DOHH2 (cell line): ENCODE results near the gene GATAD2A.
A peak's percentile ranks its signal among the peaks of the same experiment; 100 is the strongest.

Experiments
- H3F3A ChIP-seq: fragments of 200-600 bp; sonication (generic), shearing (Covaris generic); 2 replicates; pipeline ENCODE4 v1.6.0; 2016; ENCODE audit warnings: antibody characterized with exemption, mild to moderate bottlenecking; ENCODE audit not compliant: control insufficient read depth, insufficient read depth
- H3K27ac ChIP-seq: fragments of 200-600 bp; sonication (generic); 2 replicates; pipeline ENCODE4 v1.5.1; 2014; ENCODE audit warnings: low read depth, mild to moderate bottlenecking, low read length, moderate library complexity
- H3K27me3 ChIP-seq: fragments of 200-600 bp; sonication (generic); 2 replicates; pipeline ENCODE4 v1.6.1; 2014; ENCODE audit warnings: mild to moderate bottlenecking, low read length, mixed read lengths; ENCODE audit not compliant: control insufficient read depth
- H3K36me3 ChIP-seq: fragments of 200-600 bp; sonication (generic); 2 replicates; pipeline ENCODE4 v1.6.1; 2014; ENCODE audit warnings: mild to moderate bottlenecking, low read length, moderate library complexity, mixed read lengths; ENCODE audit not compliant: control insufficient read depth
- H3K4me1 ChIP-seq: fragments of 200-600 bp; sonication (generic); 2 replicates; pipeline ENCODE4 v1.6.1; 2014; ENCODE audit warnings: mild to moderate bottlenecking, low read length, mixed read lengths; ENCODE audit not compliant: control insufficient read depth
- H3K4me2 ChIP-seq: fragments of 200-600 bp; sonication (generic); 2 replicates; pipeline ENCODE4 v1.6.0; 2014; ENCODE audit warnings: mild to moderate bottlenecking, low read length, moderate library complexity
- H3K4me3 ChIP-seq: fragments of 200-600 bp; sonication (generic); 2 replicates; pipeline ENCODE4 v1.5.1; 2014; ENCODE audit warnings: mild to moderate bottlenecking, low read length, mixed read lengths
- H3K79me2 ChIP-seq: fragments of 200-600 bp; sonication (generic); 2 replicates; pipeline ENCODE4 v1.6.1; 2014; ENCODE audit warnings: mild to moderate bottlenecking, low read length, mixed read lengths; ENCODE audit not compliant: control insufficient read depth
- H3K9me2 ChIP-seq: fragments of 200-600 bp; sonication (generic); replicated peaks from 2 replicates; pipeline ENCODE4 v1.6.1; 2014; ENCODE audit warnings: mild to moderate bottlenecking, low read length, mixed read lengths; ENCODE audit not compliant: control insufficient read depth
- H3K9me3 ChIP-seq: fragments of 200-600 bp; sonication (generic); 2 replicates; pipeline ENCODE4 v1.6.1; 2014; ENCODE audit warnings: antibody characterized with exemption, low read length, mixed read lengths; ENCODE audit not compliant: control insufficient read depth, insufficient read depth
- H4K20me1 ChIP-seq: fragments of 200-600 bp; sonication (generic); 2 replicates; pipeline ENCODE4 v1.6.0; 2014; ENCODE audit warnings: low read depth, mild to moderate bottlenecking, antibody characterized with exemption, low read length, moderate library complexity; ENCODE audit not compliant: control insufficient read depth, insufficient read depth
- CTCF ChIP-seq: fragments of 200-600 bp; sonication (generic); IDR thresholded peaks from one replicate; pipeline ENCODE4 v1.5.1; 2014; ENCODE audit warnings: antibody characterized with exemption, mild to moderate bottlenecking, low read depth, low read length; ENCODE audit not compliant: poor library complexity, severe bottlenecking
- EZH2phosphoT487 ChIP-seq: fragments of 200-600 bp; sonication (generic); IDR thresholded peaks from 2 replicates; pipeline ENCODE4 v1.6.1; 2017; ENCODE audit warnings: borderline replicate concordance, mild to moderate bottlenecking, antibody characterized with exemption, low read length, moderate library complexity, mixed read lengths

Gene GATAD2A

DNA sequence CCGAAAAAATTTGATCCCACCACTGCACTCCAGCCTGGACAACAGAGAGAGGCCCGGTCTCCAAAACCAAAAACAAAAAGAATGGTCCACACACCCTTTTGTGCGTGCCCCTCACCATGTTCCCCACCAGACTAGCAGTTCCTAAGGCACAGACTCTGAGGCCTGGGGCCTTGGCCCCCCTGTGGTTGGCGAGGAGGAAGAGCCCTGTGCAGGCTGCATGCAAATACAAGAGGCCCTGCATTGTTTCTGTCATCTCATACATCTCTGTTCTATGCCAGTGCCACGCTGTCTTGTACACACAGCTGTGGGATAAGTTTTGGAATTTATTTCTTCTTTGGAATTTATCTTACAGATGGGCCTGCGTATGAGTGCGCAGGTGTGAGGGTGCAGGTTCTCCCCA lies 118.6 kb downstream of the GATAD2A start:
- H3K36me3 ChIP-seq = peaks cover 72% of the 10 kb centered on the region
- no peaks in the 10 kb centered on the region for H3K27me3 ChIP-seq
- H3K9me2 ChIP-seq = no peaks in the 10 kb centered on the region
- peaks cover 8% of the 10 kb centered on the region for H3F3A ChIP-seq
- H3K9me3 ChIP-seq = no peaks in the 10 kb centered on the region
- H3K27ac ChIP-seq = peak overlapping the region; percentile 82
- H3K79me2 ChIP-seq = peaks cover 75% of the 10 kb centered on the region
- TF ChIP-seq CTCF (peak; percentile 15), EZH2phosphoT487 (no peak)
- peak overlapping the region; percentile 99 for H3K4me2 ChIP-seq
- peaks cover 64% of the 10 kb centered on the region for H3K4me1 ChIP-seq
- no peaks in the 10 kb centered on the region for H4K20me1 ChIP-seq
- peak overlapping the region; percentile 73 for H3K4me3 ChIP-seq

DNA sequence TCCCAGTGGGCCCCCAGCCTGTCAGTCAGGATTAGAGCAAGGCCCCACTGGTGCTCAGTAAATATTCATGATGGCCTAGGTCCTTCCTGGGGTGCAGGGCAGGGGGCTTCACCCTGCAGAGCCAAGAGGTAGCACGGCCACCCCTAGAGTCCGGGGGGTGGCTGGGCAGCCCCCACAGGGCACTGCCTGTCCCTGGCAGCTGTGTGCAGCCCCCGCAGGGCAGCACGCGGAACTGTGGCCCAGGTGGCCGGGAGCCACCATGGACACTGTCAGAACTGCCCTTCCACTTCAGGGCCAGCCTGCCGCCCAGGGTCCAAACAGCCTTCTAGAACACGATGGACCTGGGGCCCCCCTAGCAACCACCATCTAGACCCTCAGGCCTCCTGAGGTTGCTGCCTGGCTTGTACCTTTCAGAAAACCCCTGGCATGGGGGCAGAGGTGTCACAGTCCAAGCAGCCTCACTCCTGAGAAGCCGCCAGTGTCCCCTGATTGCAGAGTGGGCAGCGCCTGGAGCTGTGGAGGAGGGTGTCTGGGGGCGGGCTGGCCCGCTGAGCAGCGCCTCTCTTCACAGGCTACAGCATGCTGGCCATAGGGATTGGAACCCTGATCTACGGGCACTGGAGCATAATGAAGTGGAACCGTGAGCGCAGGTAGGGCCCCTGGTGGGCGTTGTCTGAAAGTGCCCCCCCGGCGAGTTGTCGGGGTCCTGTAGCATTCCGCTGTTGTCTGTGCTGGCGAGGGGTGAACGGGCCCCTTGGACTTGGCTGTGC lies 120.3 kb downstream of the GATAD2A start:
- Histone ChIP-seq H3K36me3 (peaks cover 64% of the 10 kb centered on the region), H3K4me2 (peak overlapping the region; percentile 99), H3K4me3 (peak overlapping the region; percentile 73), H3K4me1 (peaks cover 54% of the 10 kb centered on the region), H4K20me1 (no peaks in the 10 kb centered on the region), H3K27me3 (no peaks in the 10 kb centered on the region), H3K9me2 (no peaks in the 10 kb centered on the region), H3K79me2 (peaks cover 58% of the 10 kb centered on the region), H3F3A (peaks cover 13% of the 10 kb centered on the region), H3K9me3 (no peaks in the 10 kb centered on the region), H3K27ac (peak overlapping the region; percentile 82)
- TF ChIP-seq CTCF (peak; percentile 13), EZH2phosphoT487 (no peak)

- Histone ChIP-seq H3K27me3 (no peaks in the 10 kb centered on the region), H3F3A (peaks cover 15% of the 10 kb centered on the region), H3K9me3 (no peaks in the 10 kb centered on the region), H4K20me1 (no peaks in the 10 kb centered on the region), H3K27ac (peak overlapping the region; percentile 82), H3K4me1 (peaks cover 52% of the 10 kb centered on the region), H3K4me3 (peak overlapping the region; percentile 73), H3K36me3 (peaks cover 61% of the 10 kb centered on the region), H3K79me2 (peaks cover 48% of the 10 kb centered on the region), H3K4me2 (peak overlapping the region; percentile 99), H3K9me2 (no peaks in the 10 kb centered on the region)
- TF ChIP-seq EZH2phosphoT487 = no peak
- TF ChIP-seq CTCF = no peak
These were observed 121.3 kb downstream of the GATAD2A start for GRCh38 chr19:19526581-19527370.
